DOHH2 (cell line): ENCODE data around the gene PEX6.
A peak's percentile ranks its signal among the peaks of the same experiment; 100 is the strongest.

Experiments used
- H3F3A ChIP-seq: fragments of 200-600 bp; sonication (generic), shearing (Covaris generic); 2 replicates; pipeline ENCODE4 v1.6.0; 2016; ENCODE audit warnings: antibody characterized with exemption, mild to moderate bottlenecking; ENCODE audit not compliant: control insufficient read depth, insufficient read depth
- H3K27ac ChIP-seq: fragments of 200-600 bp; sonication (generic); 2 replicates; pipeline ENCODE4 v1.5.1; 2014; ENCODE audit warnings: low read depth, mild to moderate bottlenecking, low read length, moderate library complexity
- H3K27me3 ChIP-seq: fragments of 200-600 bp; sonication (generic); 2 replicates; pipeline ENCODE4 v1.6.1; 2014; ENCODE audit warnings: mild to moderate bottlenecking, low read length, mixed read lengths; ENCODE audit not compliant: control insufficient read depth
- H3K36me3 ChIP-seq: fragments of 200-600 bp; sonication (generic); 2 replicates; pipeline ENCODE4 v1.6.1; 2014; ENCODE audit warnings: mild to moderate bottlenecking, low read length, moderate library complexity, mixed read lengths; ENCODE audit not compliant: control insufficient read depth
- H3K4me1 ChIP-seq: fragments of 200-600 bp; sonication (generic); 2 replicates; pipeline ENCODE4 v1.6.1; 2014; ENCODE audit warnings: mild to moderate bottlenecking, low read length, mixed read lengths; ENCODE audit not compliant: control insufficient read depth
- H3K4me2 ChIP-seq: fragments of 200-600 bp; sonication (generic); 2 replicates; pipeline ENCODE4 v1.6.0; 2014; ENCODE audit warnings: mild to moderate bottlenecking, low read length, moderate library complexity
- H3K4me3 ChIP-seq: fragments of 200-600 bp; sonication (generic); 2 replicates; pipeline ENCODE4 v1.5.1; 2014; ENCODE audit warnings: mild to moderate bottlenecking, low read length, mixed read lengths
- H3K79me2 ChIP-seq: fragments of 200-600 bp; sonication (generic); 2 replicates; pipeline ENCODE4 v1.6.1; 2014; ENCODE audit warnings: mild to moderate bottlenecking, low read length, mixed read lengths; ENCODE audit not compliant: control insufficient read depth
- H3K9me2 ChIP-seq: fragments of 200-600 bp; sonication (generic); replicated peaks from 2 replicates; pipeline ENCODE4 v1.6.1; 2014; ENCODE audit warnings: mild to moderate bottlenecking, low read length, mixed read lengths; ENCODE audit not compliant: control insufficient read depth
- H3K9me3 ChIP-seq: fragments of 200-600 bp; sonication (generic); 2 replicates; pipeline ENCODE4 v1.6.1; 2014; ENCODE audit warnings: antibody characterized with exemption, low read length, mixed read lengths; ENCODE audit not compliant: control insufficient read depth, insufficient read depth
- H4K20me1 ChIP-seq: fragments of 200-600 bp; sonication (generic); 2 replicates; pipeline ENCODE4 v1.6.0; 2014; ENCODE audit warnings: low read depth, mild to moderate bottlenecking, antibody characterized with exemption, low read length, moderate library complexity; ENCODE audit not compliant: control insufficient read depth, insufficient read depth
- EZH2phosphoT487 ChIP-seq: fragments of 200-600 bp; sonication (generic); IDR thresholded peaks from 2 replicates; pipeline ENCODE4 v1.6.1; 2017; ENCODE audit warnings: borderline replicate concordance, mild to moderate bottlenecking, antibody characterized with exemption, low read length, moderate library complexity, mixed read lengths
- TF ChIP-seq, protein P1 (sequence below): fragments of 200-600 bp; sonication (generic); IDR thresholded peaks from one replicate; pipeline ENCODE4 v1.5.1; 2014; ENCODE audit warnings: antibody characterized with exemption, mild to moderate bottlenecking, low read depth, low read length; ENCODE audit not compliant: poor library complexity, severe bottlenecking

The PEX6 gene

DNA sequence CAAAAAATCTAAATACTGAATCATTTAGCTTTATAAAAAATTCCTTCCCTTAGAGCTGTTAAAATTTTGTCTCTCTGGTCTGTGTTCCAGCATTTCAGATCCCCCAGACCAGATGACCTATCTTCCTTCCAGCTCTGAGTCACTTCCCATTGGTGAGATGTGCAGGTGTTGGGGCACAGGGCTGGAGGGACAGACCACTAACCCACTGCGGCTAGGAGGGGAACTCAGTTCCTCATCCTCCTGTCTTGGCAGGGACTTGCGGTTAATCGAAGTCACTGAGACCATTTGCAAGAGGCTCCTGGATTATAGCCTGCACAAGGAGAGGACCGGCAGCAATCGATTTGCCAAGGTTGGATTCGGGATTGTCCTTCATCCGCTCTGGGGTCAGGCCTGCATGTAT is 43.7 kb downstream of the PEX6 start:
- no peak overlapping the region for H3K4me2 ChIP-seq
- no peak overlapping the region for H3K4me3 ChIP-seq
- no peaks in the 10 kb centered on the region for H3K9me3 ChIP-seq
- H3K36me3 ChIP-seq = peaks cover 96% of the 10 kb centered on the region
- H3K79me2 ChIP-seq = peaks cover 59% of the 10 kb centered on the region
- H3K4me1 ChIP-seq = peaks cover 26% of the 10 kb centered on the region
- peaks cover 5% of the 10 kb centered on the region for H3F3A ChIP-seq
- H3K9me2 ChIP-seq = no peaks in the 10 kb centered on the region
- TF ChIP-seq, protein P1, sequence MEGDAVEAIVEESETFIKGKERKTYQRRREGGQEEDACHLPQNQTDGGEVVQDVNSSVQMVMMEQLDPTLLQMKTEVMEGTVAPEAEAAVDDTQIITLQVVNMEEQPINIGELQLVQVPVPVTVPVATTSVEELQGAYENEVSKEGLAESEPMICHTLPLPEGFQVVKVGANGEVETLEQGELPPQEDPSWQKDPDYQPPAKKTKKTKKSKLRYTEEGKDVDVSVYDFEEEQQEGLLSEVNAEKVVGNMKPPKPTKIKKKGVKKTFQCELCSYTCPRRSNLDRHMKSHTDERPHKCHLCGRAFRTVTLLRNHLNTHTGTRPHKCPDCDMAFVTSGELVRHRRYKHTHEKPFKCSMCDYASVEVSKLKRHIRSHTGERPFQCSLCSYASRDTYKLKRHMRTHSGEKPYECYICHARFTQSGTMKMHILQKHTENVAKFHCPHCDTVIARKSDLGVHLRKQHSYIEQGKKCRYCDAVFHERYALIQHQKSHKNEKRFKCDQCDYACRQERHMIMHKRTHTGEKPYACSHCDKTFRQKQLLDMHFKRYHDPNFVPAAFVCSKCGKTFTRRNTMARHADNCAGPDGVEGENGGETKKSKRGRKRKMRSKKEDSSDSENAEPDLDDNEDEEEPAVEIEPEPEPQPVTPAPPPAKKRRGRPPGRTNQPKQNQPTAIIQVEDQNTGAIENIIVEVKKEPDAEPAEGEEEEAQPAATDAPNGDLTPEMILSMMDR = no peak
- no peak for TF ChIP-seq EZH2phosphoT487
- no peaks in the 10 kb centered on the region for H3K27me3 ChIP-seq
- peaks cover 12% of the 10 kb centered on the region for H4K20me1 ChIP-seq
- no peak overlapping the region for H3K27ac ChIP-seq

GRCh38 chr6:42933205-42933604 is 45.8 kb downstream of the PEX6 start:
- Histone ChIP-seq H4K20me1 (peaks cover 12% of the 10 kb centered on the region), H3K4me2 (peak overlapping the region; percentile 73), H3K9me3 (no peaks in the 10 kb centered on the region), H3K79me2 (peaks cover 62% of the 10 kb centered on the region), H3K4me3 (peak overlapping the region; percentile 48), H3K9me2 (no peaks in the 10 kb centered on the region), H3K36me3 (peaks cover 77% of the 10 kb centered on the region), H3F3A (peaks cover 20% of the 10 kb centered on the region), H3K4me1 (peaks cover 29% of the 10 kb centered on the region), H3K27ac (no peak overlapping the region), H3K27me3 (no peaks in the 10 kb centered on the region)
- TF ChIP-seq, protein P1 = no peak
- TF ChIP-seq EZH2phosphoT487 = no peak

GRCh38 chr6:42932412-42932811 is 46.6 kb downstream of the PEX6 start:
- Histone ChIP-seq H3K36me3 (peaks cover 69% of the 10 kb centered on the region), H4K20me1 (peaks cover 12% of the 10 kb centered on the region), H3K4me3 (peak overlapping the region; percentile 48), H3K4me1 (peaks cover 34% of the 10 kb centered on the region), H3K9me2 (no peaks in the 10 kb centered on the region), H3K9me3 (no peaks in the 10 kb centered on the region), H3F3A (peaks cover 22% of the 10 kb centered on the region), H3K4me2 (peak overlapping the region; percentile 73), H3K27me3 (no peaks in the 10 kb centered on the region), H3K27ac (no peak overlapping the region), H3K79me2 (peaks cover 62% of the 10 kb centered on the region)
- TF ChIP-seq, protein P1 = no peak
- TF ChIP-seq EZH2phosphoT487 = no peak
